ENCODE measurements around the gene SLC39A7.

The SLC39A7 gene

DNA sequence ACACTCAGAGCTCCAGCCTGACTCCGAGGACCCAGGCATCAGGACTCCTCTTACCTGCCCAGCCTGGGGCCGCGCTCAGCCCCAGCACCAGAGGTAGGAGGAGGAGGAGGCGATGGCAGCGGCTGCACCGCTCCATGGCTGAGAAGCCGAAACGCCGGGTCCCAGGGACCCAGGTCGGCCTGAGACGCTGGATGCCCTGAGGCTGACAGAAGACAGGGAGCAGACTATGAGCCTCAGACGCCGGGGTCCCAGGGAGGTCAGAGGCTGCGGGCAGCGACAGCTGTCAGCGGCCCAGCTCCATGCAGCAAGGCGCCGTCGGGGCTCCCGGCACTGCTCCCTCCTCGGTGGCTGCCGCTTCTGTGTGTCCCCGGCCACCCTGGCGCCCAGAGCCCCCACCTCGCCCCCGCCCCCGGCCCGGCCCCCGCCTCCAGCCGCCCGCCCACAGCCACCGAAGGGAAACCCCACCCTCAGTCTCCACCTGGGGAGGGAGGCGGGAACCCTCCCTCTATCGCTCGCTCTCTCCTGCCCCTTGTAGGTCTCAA lies 8.5 kb upstream of the SLC39A7 start, which contains the start of gene COL11A2:
Gene COL11A2 (minus strand): TSS at position 363 of the 542 bp plus-strand sequence. CDS start 227 bp downstream, at position 136.
- DNase-seq, result no peak

DNA sequence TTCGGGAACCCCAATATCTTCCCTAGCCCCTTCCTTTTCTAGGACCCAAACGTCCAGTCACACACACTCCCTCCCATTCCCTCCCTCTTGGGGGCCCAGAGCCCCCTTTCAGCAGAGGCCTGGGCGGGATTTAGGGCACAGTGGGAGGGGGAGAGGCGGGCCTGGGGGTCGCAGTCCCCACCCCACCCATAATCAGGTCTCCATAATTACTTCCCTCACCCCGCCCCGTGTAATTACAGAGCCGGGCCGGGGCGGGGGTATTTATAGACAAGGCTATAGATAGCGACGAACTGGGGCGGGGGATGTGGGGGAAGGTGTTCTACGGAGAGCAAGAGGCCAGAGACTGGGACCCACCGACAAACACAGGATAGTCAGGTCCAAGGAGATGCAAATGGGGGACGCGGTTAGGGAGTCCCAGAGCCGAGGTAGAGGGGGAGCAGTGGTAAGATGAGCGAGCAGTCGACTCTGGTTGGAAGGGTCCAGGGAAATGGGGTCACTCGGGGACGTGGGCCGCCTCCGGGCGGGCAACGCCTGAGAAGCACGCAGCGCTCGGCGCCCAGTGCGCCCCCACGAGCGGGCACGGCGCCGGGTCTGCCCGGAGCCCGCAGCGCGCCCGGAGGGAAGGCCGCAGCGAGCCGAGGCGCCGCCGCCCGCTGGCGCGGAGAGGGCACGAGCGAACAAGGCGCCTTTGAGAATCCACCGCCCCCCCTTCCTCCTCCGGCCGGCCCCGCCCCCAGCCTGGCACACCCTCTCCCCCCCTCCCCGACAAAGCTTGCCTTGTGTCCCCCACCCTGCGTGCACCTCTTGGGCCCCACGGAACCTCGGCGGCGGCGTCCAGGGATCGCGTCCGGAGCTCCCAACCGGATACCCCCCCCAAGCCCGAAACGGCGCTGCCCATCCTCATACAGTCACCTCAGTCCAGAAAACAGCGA lies 7.7 kb upstream of the SLC39A7 start:
- no peak for DNase-seq

DNA sequence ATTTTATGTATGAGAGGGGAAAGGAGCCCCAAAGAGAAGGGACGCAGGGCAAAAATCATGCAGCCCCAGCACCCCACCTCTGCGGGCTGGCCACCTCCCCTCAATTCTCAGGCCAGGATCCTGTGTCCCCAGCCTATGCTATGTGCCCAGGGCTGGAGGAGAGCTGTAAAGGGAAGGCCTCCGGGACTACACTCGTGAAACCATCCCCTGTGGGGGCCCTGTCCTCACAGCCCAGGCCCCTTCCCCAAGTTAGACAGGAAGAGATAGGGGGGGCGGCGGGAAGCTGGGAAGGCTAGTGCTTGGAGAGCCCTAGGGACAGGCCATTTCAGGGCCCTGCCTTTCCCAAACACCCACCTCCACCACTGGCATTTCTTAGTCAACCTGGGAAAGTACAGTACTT lies 7.0 kb upstream of the SLC39A7 start:
- no peak for DNase-seq

DNA sequence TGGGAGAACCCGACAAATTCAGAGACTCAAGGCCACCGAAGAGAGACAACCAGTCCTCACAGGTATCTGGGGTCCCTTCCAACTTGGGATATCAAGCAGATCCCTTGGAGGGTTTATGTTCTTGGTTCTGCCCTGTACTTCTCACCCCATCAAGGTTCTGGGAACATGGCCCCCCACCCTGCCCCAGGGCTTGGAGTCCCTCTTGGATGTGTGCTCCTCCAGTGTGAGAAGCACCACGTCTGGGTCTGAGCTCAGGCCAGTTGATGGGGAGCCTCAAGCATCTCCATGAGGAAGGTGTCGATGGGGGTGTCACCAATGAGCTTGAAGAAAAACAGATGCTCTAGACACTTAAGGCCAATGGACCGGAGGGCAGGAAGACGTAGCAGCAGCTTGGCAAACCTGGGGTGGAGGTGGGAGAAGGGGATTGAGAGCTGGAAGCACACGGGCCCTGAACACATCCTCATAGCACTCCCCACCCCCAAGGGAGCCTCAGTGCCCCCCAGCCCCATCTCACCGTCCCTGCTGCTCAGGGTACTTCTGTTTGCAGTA lies 6.2 kb upstream of the SLC39A7 start:
- no peak for DNase-seq

DNA sequence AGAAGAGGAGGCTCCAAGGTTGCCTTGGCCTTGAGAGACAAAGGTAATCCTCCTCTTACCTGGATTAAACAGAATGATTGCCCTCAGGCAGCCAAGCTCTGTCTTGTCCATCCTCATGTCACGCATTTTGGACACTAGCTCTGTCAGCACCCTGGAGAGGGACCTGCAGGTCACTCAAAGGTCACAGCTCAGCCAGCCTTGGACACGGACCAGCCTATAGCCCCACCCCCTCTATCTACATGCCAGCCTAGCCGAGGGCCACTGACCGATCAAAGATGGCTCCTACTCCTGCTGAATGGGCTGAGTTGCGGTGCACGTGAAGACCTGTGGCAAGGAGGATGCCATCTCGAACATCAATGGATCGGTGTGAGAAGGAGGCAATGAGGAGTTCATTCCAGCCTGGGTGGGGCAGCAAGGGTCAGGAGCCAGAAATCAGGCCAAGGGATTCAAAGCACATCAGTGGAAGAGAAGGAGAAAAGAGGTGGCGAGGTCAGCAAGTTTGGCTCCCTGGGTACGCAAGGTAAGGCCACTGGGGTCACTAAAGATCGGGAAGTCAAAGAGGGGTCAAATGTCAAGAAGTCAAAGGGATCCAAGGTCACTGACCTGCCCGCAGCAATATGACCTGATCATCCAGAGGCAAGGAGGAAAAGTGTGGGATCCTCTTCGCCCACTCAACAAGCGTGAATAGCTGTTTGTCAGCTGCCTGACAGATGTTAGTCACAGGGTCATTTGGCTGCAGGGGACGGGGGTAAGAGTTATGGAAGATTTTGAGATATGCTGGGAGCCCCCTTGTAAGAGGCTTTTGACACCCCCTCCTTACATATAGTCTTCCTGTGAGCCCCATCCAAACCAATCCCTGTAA lies 5.1 kb upstream of the SLC39A7 start:
- no peak for DNase-seq

DNA sequence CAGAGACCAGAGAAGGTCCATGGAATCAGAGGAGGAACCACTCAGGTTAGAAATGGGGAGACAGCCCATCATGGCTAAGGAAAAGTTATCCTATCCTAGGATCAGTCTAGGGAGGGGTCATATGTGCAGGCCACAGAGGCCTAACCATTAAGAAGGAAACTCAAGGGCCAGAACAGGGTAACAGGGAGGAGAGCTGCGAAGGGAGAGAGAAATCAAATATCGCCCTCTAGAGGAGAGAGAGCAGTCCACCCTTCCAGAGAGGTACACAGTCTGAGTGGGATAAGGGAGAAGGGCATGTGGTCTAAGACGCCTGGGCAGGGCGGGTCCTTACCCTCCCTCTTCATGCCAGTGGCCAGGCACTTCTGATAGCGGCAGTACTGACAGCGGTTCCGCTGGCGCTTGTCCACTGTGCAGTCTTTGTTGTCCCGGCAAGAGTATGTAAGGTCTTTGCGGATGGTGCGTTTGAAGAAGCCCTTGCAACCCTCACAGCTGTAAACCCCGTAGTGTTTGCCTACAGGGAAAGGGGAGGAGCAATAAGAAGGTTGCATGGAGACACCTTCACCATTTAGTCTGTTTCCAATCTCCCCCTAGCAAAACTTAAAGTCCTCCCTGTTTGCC lies 3.1 kb upstream of the SLC39A7 start:
- peak; percentile 29 for DNase-seq

DNA sequence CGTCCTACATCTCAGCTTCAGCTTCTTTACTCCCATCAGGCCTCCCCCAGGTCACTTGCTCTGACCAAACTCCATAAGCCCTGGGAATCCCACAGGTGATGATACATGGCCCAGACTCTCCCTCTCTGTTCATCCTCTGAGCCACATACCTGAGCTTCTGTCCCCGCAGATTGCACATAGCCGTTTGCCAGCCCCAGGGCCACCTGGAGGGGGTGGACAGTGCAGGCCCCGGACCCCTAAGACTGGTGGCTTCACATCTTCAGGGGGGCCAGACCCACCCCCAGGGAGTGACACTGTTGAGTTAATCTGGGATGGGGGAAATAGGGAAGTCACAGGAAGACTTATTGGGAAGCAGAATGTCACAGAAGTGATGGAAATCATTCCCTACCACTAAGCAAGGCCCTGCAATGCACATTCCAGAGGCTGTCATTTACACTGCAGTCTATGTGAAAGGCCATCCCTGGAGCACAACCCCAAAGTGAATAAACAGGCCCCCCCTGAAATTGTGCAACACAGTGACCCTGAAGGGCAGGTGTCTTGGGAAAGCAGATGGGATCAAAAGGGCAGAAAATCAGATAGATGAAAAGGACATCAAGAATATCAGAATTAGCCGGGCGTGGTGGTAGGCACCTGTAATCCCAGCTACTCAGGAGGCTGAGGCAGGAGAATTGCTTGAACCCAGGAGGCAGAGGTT lies 2.4 kb upstream of the SLC39A7 start:
- DNase-seq, result no peak

DNA sequence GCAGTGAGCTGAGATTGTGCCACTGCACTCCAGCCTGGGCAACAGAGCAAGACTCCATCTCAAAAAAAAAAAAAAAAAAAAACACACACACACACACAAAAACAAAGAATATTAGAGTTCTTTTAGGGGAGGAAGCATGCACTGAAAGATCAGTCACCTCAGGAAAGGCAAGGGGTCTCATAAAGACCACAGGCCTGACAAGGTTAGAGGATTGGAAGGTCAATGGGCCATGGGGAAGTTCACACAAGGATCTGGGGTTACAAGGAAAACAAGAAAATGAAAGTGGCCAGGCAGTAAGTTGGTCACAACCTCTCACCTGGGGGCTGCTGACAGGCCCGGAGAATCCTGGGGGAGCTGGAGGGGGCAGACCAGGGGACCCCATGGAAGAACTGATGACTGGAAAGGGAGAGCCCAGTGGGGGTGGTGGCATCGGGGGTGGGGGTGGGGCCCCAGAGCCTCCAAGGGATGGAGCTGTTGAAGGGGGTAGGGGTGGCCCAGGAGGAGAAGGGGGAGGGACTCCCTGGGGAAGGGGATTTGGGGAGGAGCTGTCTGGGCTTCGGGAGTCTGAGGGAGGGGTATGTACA lies 1.7 kb upstream of the SLC39A7 start:
- no peak for DNase-seq

DNA sequence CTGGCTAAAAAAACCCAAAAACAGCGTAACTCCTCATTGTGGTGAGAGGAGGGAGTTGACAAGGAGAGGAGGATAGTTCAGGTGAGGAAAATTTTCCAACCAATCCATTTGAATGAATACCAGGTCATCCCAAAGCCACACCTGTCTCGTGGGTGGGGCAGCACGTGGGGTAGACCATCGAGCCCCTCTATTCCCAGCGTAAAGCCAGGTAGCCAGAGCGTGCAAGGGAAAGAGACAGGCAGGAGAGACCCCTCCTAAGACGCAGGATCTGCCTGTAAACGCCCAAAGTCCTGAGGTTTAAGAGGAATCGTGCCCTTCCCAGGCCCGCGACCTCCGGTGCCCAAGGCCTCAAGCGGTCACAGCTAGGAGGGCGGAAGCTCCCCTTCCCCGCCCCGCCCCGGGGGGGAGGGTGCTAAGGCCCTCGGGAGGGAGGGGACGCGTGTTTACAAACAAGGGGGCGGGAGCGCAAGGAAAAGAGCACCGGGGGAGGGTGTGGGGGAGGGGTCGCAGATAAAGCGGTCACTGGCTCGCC lies 914 bp upstream of the SLC39A7 start:
- DNase-seq, result peak; percentile 75

DNA sequence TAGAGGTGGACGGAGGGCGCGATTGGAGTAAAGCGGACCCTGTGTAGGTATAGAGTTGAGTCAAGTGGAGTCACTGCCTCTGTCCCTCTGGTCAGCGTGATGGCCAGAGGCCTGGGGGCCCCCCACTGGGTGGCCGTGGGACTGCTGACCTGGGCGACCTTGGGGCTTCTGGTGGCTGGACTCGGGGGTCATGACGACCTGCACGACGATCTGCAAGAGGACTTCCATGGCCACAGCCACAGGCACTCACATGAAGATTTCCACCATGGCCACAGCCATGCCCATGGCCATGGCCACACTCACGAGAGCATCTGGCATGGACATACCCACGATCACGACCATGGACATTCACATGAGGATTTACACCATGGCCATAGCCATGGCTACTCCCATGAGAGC lies 479 bp downstream of the SLC39A7 start:
- DNase-seq, result no peak

DNA sequence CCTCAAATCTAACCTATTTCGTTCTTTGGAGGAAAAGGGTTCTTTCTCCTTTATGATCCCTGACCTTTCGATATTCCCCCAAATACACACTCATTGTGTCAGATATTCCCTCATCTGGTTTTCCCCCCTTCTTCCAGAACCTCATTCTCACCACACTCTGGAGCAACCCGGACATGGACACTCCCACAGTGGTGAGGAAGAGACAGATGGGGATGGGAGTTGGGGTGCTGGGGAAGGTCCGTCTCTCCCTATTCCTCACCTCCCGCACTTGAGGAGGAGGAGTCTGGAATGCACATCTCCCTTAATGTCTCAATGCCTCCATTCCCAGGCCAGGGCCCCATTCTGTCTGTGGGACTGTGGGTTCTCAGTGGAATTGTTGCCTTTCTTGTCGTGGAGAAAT lies 1.3 kb downstream of the SLC39A7 start:
- no peak for DNase-seq

DNA sequence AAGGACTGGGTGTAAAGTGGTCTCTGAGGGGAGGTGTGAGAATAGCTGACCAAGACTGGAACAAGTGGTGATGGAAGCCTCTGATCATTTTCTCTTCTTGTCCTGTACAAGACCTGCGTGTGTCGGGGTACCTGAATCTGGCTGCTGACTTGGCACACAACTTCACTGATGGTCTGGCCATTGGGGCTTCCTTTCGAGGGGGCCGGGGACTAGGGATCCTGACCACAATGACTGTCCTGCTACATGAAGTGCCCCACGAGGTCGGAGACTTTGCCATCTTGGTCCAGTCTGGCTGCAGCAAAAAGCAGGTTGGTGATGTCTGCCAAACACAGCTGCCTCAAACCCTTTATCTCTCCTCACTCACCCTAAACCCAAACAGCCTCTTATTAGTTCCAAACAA lies 2.1 kb downstream of the SLC39A7 start:
- no peak for DNase-seq

DNA sequence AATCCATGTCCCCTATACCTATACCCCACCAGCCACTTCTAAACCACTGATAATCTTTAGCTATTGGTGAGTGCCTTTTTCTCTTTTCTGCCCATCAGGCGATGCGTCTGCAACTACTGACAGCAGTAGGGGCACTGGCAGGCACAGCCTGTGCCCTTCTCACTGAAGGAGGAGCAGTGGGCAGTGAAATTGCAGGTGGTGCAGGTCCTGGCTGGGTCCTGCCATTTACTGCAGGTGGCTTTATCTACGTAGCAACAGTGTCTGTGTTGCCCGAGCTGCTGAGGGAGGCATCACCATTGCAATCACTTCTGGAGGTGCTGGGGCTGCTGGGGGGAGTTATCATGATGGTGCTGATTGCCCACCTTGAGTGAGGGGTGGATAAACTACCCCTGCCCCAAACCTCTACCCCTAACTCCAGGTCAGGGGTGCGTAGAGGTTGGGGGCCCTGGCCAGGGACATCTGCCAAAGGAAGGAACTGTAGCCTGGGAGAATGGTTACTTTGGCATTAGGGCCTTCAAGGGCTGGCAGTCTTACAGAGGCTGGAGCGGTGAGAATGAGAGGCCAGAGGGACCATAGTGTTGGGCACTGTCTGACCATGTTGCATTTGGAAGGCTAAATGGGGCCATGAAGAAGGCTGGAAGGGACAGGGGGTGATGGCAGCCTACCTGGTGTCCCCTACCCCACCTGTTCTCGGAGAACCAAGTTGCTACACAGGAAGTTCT lies 2.9 kb downstream of the SLC39A7 start:
- no peak for DNase-seq

DNA sequence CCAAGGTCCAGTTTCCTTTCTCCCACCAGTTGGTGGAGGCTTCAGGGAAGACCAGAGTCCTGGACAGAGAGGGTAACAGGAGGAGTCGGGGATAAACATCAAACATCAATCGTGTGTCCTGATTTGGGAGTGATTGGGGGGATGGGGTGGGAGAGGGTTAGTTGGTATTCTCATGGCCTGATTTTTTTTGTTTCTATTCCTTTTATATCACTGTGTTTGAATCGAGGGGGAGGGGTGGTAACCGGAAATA lies 3.4 kb downstream of the SLC39A7 start:
- no peak for DNase-seq

DNA sequence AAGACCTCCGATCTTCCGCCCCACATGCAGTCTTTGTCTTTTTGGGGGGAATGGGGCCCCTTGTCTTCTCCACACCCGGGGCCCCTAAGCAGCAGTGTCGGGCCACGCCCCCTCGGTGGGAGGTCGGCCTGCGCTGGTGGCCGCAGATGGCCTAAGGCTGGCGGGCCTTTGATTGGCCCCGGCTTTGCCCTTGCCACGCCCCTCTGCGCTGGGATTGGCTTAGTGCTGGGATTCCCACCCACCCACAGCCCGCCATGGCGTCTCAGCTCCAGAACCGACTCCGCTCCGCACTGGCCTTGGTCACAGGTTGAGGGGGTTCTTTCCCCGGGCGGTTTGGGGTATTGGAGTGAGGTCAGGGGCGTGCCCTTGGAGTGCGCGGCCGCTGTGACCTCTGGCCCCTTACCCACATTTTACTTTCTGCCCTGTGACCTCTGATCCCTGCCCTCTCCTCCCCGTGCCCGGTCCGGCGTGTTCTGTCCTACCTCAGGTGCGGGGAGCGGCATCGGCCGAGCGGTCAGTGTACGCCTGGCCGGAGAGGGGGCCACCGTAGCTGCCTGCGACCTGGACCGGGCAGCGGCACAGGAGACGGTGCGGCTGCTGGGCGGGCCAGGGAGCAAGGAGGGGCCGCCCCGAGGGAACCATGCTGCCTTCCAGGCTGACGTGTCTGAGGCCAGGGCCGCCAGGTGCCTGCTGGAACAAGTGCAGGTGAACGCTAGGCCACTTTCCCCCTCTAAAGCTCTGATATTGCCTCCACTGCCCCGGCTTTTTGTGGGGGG lies 3.9 kb downstream of the SLC39A7 start, which contains the start of gene HSD17B8:
Gene HSD17B8 (plus strand): TSS at position 241 of the 776 bp plus-strand sequence. CDS start 14 bp downstream, at position 255.
- DNase-seq, result peak; percentile 84

DNA sequence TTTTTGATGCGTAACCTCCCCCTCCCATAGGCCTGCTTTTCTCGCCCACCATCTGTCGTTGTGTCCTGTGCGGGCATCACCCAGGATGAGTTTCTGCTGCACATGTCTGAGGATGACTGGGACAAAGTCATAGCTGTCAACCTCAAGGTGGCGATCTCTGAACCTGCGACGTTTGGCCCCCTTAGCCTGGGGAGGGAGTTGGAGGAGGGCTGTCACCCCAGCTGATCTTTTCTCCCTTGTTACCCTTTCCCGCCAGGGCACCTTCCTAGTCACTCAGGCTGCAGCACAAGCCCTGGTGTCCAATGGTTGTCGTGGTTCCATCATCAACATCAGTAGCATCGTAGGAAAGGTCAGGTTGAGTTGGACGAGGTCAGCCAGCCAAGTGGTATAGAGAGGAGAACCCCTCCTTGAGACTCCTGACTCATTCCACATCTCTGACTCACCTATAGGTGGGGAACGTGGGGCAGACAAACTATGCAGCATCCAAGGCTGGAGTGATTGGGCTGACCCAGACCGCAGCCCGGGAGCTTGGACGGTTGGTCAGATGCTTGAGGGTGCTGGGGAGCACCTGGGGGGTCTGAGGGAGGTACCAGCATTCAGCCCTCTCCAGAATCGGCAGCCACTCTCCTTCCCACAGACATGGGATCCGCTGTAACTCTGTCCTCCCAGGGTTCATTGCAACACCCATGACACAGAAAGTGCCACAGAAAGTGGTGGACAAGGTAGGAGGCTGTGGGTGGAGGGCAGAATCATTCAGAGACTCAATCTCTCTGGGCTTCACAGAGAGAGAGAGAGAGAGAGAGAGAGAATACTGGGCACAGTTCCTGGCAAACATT lies 4.7 kb downstream of the SLC39A7 start:
- DNase-seq, result peak; percentile 62

DNA sequence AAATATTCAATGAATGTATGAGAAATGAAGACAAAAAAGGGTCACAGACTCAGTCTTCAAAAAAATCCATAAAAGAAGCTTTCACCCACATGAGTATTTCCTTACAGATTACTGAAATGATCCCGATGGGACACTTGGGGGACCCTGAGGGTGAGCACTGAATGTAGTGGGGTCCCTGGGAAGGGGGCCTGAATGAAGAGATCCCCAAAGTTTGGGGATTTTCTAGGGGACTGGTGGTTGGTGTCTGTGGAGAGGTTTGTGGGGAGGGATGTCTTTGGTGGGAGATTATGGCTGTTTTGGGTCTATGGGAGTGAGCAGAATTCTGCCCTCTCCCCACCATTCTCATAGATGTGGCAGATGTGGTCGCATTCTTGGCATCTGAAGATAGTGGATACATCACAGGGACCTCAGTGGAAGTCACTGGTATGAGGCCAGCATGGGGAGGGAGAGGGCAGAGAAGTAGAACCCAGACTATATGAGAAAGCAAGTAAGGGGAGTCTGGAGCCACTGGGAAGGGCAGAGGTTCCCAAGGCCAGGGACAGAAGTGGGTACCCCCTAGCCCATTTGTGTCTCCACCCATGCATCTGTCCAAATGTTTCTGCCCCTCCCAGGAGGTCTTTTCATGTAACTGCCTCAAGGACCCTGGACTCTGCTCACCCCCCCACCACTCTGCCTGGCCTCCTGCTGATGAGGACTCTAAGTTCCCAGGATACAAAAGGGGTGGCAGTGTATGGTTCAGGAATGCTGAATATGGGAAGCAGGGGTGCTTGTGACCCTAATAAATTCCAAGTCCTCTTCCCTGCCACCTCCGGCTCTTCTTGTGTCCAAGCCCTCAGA lies 5.6 kb downstream of the SLC39A7 start:
- DNase-seq, result no peak
